ENCODE measurements around the gene NTM.

NTM gene

GRCh38 chr11:131694526-131695424, 324.4 kb downstream of the NTM start:
- peak; percentile 74 for DNase-seq

GRCh38 chr11:131695889-131696429, 325.5 kb downstream of the NTM start:
- DNase-seq: no peak

DNA sequence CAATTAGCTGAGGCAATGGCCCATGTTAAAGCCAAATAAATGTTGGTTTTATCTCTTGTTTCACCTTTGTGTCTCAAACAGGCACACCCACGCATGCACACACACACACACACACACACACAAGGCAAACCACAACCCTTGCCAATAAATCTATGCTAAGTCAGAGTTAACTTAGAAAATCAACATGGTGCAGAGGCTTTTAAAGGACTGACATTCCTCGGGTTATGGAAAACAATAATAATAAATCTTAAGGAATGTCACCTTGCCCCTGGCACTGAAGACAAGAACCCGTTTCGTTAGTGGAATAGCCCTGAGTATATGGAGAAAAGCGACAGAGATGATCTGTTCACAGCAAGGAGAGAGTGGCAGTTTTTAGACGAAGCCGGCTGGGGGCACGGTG, 326.3 kb downstream of the NTM start:
- DNase-seq: no peak

- no peak for DNase-seq
Measured at GRCh38 chr11:131703311-131703710, 332.9 kb downstream of the NTM start.

GRCh38 chr11:131704682-131705081, 334.3 kb downstream of the NTM start:
- no peak for DNase-seq

GRCh38 chr11:131710511-131710910, 340.1 kb downstream of the NTM start:
- no peak for DNase-seq

GRCh38 chr11:131712897-131713296, 342.5 kb downstream of the NTM start:
- no peak for DNase-seq

DNA sequence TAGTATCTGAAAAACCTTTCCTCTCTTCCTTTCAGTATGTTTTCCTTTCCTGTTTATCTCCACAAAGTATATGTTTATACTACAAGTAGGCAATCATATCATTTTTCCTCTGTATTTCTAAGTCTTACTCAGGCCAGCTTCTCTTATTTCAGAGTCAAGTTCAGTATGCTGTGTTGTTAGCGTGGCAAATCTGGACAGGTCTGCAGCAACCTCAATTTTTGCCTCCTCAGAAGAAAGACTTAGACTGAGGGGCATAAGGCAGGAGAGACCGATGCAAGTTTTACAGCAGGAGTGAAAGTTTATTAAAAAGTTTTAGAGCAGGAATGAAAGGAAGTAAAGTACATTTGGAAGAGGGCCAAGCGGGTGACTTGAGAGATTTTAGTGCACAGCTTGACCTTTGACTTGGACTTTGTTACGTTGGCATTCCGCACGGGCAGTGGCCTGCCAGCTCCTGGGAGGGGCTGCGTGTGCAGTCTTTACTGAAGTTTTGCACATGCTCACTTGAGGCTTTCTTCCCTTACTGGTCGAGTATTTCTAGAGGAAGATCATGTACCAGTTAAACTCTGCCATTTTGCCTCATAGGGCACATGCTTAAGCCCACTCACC, 343.2 kb downstream of the NTM start:
- DNase-seq: no peak

- no peak for DNase-seq
Measured at GRCh38 chr11:131717616-131718015, 347.2 kb downstream of the NTM start.

- DNase-seq: no peak
Measured at GRCh38 chr11:131723088-131723487, 352.7 kb downstream of the NTM start.

DNA sequence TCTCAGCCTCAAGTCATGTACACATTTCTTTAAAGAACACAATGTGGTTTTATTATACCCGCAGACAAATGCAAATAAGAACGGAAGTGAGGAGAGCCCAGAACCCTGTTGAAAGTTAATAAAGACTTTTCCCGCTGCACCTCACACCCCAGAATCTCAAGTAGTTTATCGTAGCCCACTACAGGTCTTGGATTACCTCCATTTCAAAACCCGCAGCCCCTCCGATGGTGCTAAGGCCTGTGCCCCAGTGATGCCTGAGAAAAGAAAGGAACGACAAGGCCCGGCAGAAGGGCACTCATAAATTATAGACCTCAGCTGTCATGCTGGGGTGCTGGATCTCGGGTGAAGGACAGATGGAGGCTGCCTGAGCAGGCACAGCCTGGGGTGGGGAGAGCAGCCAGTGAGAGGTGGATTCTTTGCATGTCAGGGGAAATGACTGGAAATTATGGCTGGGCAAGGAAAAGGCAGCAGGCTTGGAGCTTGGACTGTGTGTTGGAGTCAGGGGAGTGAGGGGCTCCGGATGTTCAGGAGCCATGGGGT, 354.1 kb downstream of the NTM start:
- no peak for DNase-seq

- no peak for DNase-seq
Measured at GRCh38 chr11:131734871-131735270, 364.5 kb downstream of the NTM start.

DNA sequence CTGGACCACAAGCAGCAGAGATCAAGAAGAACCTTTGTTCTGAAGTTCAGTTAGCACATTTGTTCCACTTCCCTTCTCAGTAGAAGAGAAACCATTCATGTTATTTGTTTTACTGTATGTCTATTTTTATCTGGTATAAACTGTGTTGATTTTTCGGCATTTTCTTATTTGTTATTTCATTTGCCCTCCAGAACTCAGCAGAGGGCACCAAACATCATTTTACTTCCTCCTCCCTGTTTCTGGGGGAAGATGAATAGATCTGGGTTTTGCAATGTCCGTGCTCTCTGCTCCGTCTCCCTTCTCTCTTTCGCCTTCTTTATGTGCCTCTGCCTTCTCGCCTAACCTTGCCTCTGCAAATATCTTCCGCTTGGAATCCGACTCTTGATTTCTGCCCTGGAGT, 366.9 kb downstream of the NTM start:
- DNase-seq: no peak

DNA sequence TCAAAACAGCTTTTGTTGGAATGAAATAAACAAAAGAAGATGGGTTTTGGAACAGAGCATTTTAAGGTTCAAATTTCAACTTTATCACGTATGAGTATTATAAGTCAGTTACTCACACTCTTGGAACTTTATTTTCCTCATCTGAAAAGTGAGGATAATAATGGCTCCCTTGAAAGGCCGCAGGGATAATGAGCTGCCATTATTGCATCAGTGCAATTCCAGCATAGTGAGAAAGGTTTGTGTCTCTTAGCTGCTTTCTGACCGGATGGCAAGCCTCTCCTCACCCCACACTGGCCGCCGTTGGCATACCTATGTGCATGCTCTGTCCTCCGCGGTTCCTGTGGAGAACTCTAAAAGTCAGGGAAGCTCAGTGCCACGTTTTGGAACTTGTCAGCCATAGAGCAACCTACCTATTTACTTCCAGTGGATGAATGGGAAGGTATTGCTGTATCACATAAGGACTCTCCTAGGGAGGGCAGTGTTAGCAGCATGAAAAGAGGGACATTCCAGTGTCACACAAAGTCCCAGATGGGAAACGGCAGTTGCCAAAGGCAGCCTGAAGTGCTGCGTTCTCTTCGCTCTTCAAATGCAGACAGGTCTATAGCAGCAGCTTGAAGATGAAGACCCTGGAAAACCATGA, 368.9 kb downstream of the NTM start:
- DNase-seq: no peak

DNA sequence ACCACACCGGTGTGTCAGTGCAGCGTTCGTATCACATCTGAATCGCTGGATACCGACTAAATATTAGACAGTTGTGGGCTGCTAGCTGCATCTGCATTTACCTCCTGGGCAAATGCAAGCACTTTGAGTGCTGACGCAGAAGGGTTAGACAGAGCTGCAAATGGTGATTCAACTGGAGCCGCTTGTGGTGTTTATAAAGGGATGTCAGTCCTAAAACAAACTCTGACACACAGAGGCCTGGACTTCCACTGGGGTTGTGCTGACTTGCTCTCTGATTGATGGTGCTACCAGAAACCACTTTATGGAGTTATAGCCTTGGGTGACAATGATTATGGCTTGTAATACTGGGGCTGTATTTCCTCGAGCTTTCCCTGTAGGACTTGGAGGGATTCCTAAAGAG, 374.4 kb downstream of the NTM start:
- DNase-seq: no peak

- no peak for DNase-seq
Measured at GRCh38 chr11:131745405-131745804, 375.0 kb downstream of the NTM start.

GRCh38 chr11:131746201-131746600, 375.8 kb downstream of the NTM start:
- DNase-seq: no peak

DNA sequence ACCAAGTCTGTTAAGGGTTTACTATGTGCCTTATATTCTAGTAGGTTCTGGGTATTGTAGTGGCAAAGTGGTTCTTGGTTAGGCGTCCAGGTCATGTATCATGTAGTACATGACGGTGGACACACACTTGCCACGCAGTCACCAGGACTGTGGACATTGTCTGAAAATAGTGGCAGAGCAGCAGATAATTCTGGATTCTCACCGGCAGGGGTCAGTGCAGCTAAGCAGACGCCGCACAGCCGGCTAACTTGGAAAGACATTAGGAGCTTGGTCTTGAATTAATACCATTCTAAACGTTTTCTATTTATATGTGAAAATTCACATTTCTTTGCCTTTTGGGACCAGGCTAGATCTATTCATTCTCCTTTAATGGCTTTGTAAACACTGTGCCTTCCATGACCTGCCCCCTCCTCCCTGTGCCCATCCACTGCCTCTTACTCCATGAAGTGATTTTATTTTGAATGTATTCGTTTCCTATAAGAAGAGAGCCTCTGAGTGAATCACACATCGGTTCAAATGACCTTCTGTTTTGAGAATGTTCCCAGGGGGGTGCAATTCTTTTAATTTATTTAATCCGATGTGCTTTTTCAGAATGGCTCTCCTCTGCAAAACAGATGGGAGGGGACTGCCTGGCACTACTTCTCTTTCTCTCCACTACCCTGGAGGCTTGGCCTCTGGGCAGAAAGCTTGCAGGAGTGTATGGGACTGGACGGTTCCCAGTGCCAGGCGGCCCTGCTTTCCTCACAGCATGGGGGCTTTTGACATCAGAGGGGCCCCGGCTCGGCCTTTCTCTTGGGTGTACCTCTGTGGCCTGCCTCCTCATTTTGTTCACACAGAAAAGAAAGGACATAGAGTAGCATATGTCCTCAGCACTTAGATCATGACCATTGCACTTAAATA, 378.0 kb downstream of the NTM start:
- peak; percentile 51 for DNase-seq

DNA sequence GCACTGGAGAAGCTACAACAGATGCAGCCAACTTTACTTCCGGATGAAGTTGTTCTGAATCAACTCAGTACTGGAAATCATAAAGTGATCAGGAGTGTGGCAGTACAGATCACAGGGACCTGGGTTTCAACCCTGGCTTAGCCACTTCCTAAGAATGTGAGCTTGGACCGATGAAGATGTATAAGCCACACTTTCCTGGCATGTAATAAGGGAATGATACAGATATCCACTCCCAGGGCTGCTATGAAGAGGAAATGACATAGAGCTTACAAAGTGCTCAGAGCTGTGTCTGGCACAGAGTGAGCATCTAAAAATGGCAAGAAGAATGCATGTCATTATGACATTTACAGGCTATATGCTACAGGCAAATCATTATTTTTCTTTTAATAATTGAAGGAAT, 378.7 kb downstream of the NTM start:
- no peak for DNase-seq

DNA sequence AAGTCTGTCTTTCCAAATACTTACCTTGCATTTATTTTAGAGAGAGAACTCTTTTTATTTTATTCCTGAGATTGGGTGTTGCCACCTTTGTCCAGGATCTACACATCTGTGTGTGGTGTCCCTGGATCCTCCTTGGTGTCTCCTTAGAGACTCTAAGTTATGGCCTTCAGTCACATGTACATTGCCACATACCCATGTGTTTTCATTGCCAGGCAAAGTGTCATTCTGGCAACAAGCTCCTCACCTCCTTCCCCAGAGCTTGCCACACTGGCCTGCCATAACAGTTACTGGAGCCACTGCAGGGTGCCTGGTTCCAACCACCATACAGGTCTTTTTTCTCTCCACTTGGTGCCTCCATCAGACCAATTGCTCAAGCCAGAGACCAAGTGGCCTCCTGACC, 379.7 kb downstream of the NTM start:
- no peak for DNase-seq

GRCh38 chr11:131750692-131751091, 380.3 kb downstream of the NTM start:
- DNase-seq: no peak

- DNase-seq: no peak
Measured at GRCh38 chr11:131754671-131755070, 384.3 kb downstream of the NTM start.

Measured in NCI-H1092 (cell line).